Rectal smooth muscle tissue (tissue), 1 donor: ENCODE measurements around the gene NHLH2.

Experiments
- H3K27ac ChIP-seq: one replicate; pipeline ENCODE4 v1.7.0; 2013; ENCODE audit warnings: low read depth, low read length, inconsistent platforms
- H3K27me3 ChIP-seq: one replicate; pipeline ENCODE4 v1.7.0; 2013; ENCODE audit warnings: low read length; ENCODE audit not compliant: control insufficient read depth, insufficient read depth
- H3K36me3 ChIP-seq: one replicate; pipeline ENCODE4 v1.7.0; 2013; ENCODE audit warnings: low read length; ENCODE audit not compliant: control insufficient read depth, insufficient read depth
- H3K4me1 ChIP-seq: one replicate; pipeline ENCODE4 v1.7.0; 2013; ENCODE audit warnings: low read length; ENCODE audit not compliant: control insufficient read depth, insufficient read depth
- H3K4me3 ChIP-seq: one replicate; pipeline ENCODE4 v1.7.0; 2013; ENCODE audit warnings: low read length
- H3K9ac ChIP-seq: one replicate; pipeline ENCODE4 v1.7.0; 2013; ENCODE audit warnings: low read length

Gene NHLH2

DNA sequence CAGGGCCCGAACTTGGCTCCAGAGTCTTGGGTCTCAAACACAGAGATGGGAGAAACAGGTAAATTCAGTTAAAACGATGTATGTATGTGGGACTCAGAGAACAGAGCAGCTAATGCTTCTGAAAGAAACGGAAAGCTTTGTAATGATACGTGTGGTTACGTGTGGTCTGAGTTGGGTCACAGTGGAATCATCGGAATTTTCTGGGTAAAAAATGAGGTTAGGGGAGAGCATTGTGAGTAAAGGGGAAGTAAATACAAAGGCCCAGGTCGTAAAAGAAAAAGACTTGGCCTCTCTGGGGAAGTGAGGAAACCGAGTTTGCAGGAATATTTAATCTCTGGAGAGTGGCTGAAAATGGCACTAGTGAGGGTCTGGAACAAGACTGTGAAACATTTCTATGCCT lies 8.3 kb downstream of the NHLH2 start:
- peaks cover 2% of the 10 kb centered on the region for H3K27me3 ChIP-seq
- H3K4me1 ChIP-seq, result peaks cover 7% of the 10 kb centered on the region
- H3K36me3 ChIP-seq, result no peaks in the 10 kb centered on the region
- no peak overlapping the region for H3K4me3 ChIP-seq
- no peak overlapping the region for H3K27ac ChIP-seq
- no peak overlapping the region for H3K9ac ChIP-seq

GRCh38 chr1:115830963-115831362 lies 10.0 kb downstream of the NHLH2 start:
- H3K36me3 ChIP-seq, result no peaks in the 10 kb centered on the region
- H3K27me3 ChIP-seq, result no peaks in the 10 kb centered on the region
- no peak overlapping the region for H3K27ac ChIP-seq
- H3K4me1 ChIP-seq, result peaks cover 7% of the 10 kb centered on the region
- no peak overlapping the region for H3K4me3 ChIP-seq
- no peak overlapping the region for H3K9ac ChIP-seq

DNA sequence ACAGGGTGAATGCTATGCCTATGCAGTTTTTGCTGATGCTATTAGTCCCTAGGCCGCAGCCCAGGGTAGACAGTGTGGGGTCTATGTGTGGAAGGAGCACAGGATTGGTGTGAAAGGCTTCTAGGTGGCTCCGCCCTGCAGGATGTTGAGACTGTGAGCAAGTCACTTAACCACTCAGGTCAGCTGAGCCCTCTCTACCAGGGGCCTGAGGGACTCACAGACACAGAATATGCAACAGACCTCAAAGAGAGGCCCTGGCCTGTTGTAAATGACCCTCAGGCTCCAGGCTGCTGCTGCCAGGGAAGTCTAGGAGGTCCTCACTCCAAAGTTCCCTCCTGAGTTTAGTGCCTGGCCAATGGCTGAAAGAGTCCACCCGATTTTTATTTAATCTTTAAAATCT lies 11.0 kb downstream of the NHLH2 start:
- peaks cover 7% of the 10 kb centered on the region for H3K4me1 ChIP-seq
- H3K36me3 ChIP-seq, result no peaks in the 10 kb centered on the region
- H3K9ac ChIP-seq, result no peak overlapping the region
- H3K27ac ChIP-seq, result no peak overlapping the region
- no peak overlapping the region for H3K4me3 ChIP-seq
- no peaks in the 10 kb centered on the region for H3K27me3 ChIP-seq

DNA sequence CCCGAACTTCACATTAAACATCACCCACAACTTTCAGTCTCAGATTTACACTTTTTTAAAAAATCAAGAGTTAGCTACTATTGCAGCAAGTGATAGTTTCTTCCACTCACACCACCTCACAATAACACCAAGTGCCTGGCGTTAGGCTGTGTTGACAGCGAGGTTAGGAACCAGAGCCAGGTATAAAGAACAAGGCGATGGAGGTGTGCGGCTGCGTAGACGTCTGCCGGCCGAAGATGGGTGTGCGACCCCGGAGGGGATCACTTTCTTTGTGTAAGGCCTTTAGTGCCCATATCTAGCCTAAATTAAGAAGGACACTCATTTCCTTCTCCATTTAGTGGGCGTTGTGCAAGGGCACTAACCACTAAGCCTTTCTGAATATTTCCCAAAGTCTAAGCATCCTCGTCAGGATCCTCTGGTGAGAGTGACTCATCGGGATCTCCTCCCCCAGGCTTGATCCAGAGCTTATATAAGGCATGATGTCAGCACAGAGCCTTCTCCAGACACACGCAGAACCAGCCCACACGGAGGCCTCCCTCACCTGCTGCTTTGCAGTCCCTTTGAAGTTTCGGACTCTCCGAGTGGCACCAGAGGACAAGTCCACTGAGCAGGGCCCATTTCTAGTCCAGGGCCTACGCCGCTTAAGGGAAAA lies 11.8 kb downstream of the NHLH2 start:
- H3K9ac ChIP-seq, result no peak overlapping the region
- peak overlapping the region; percentile 62 for H3K4me3 ChIP-seq
- H3K4me1 ChIP-seq, result peaks cover 7% of the 10 kb centered on the region
- H3K27me3 ChIP-seq, result no peaks in the 10 kb centered on the region
- no peaks in the 10 kb centered on the region for H3K36me3 ChIP-seq
- H3K27ac ChIP-seq, result no peak overlapping the region

DNA sequence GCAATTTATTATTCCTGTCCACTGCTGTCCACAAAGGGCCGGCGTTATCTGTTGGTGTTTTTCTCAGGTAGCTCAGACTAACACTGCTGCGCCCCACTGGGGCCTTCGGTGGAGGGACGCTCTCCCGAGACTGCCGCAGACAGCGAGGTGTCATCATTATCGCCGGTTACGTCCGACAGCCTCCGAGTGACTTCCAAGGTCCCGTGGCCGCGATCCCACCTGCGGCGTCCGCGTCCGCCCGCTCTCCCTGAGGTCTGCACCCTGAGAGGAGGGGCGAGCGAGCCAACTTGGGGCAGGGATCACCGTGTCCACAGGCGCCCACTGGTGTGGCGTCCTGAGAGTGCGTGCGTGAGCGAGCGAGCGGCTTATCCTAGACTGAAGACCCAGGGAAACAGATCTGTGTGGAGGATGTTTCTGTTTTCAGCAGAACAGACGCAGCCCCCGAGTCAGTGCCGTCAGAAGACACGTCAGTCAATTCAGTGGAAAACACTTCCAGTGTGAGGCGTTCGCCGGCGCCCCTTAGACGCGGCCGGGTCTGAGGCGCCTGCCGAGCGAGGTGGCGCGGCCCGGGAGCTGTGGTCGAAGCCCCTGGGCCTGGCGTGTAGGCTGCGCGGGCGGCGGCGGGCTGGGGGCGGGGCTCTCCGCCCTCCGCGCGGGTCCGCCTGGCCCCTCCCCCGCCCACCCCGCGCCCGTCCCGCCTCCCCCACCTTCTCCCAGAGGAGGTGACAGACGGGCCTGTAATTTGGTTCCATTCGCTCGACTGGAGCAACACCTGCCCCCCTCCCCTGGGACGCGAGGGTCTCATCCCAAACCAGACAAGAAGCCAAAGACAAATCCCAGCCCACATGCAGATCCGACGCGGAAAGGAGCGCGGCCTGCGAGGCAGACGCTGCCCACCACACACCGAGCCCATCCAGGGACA lies 12.6 kb downstream of the NHLH2 start:
- no peaks in the 10 kb centered on the region for H3K36me3 ChIP-seq
- H3K4me1 ChIP-seq, result peaks cover 7% of the 10 kb centered on the region
- H3K27me3 ChIP-seq, result no peaks in the 10 kb centered on the region
- no peak overlapping the region for H3K9ac ChIP-seq
- peak overlapping the region; percentile 40 for H3K27ac ChIP-seq
- peak overlapping the region; percentile 62 for H3K4me3 ChIP-seq

- Histone ChIP-seq H3K9ac (no peak overlapping the region), H3K4me1 (peaks cover 7% of the 10 kb centered on the region), H3K4me3 (no peak overlapping the region)
Measured at GRCh38 chr1:115827452-115828044, 13.4 kb downstream of the NHLH2 start.

DNA sequence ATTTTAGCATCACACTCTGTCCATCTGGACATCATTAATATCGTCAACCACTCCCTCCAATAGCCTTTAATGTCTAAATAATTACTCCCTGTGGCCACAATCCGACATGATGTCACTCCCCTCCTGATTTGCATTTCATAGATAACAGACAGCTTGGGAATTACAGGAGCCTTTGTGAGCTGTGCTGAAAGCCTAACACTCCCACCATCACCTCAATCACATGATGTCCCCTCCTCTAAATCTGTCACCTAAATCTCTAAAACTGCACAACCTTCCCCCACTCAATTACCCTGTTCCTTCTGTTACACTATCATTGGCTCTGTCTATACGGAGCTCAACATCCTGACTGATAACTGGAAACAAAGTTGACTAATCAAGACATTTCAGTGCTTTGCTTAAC lies 14.3 kb downstream of the NHLH2 start:
- Histone ChIP-seq H3K4me3 (no peak overlapping the region), H3K27ac (no peak overlapping the region), H3K4me1 (peaks cover 7% of the 10 kb centered on the region), H3K9ac (no peak overlapping the region), H3K27me3 (no peaks in the 10 kb centered on the region), H3K36me3 (no peaks in the 10 kb centered on the region)

More at GRCh38 chr1:115827452-115828044, 13.4 kb downstream of the NHLH2 start:
- H3K36me3 ChIP-seq, result no peaks in the 10 kb centered on the region
- H3K27me3 ChIP-seq, result no peaks in the 10 kb centered on the region
- H3K27ac ChIP-seq, result no peak overlapping the region

GRCh38 chr1:115822117-115822516 lies 18.8 kb downstream of the NHLH2 start:
- Histone ChIP-seq H3K27me3 (no peaks in the 10 kb centered on the region), H3K27ac (no peak overlapping the region), H3K4me1 (no peaks in the 10 kb centered on the region), H3K36me3 (no peaks in the 10 kb centered on the region), H3K4me3 (no peak overlapping the region), H3K9ac (no peak overlapping the region)

DNA sequence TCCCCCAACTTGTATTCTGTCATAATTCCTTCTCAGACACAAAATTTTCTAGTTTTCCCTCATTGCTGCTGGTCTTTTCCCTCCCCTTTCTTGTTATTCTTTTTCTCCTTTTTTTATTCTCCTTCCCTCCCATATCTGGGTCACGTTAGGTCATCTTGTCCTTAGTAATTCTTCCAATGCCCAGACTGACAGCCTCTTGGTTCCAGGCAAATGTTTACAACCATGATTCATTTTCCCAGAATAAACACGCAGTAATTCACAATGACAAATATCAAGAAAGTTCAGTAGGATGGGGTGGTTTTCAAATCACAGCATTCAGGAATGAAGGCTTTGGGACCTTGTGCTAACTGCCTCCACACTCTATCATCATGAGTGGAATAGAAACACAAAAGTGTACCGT lies 25.2 kb downstream of the NHLH2 start:
- Histone ChIP-seq H3K36me3 (no peaks in the 10 kb centered on the region), H3K4me3 (no peak overlapping the region), H3K27me3 (no peaks in the 10 kb centered on the region), H3K4me1 (no peaks in the 10 kb centered on the region), H3K27ac (no peak overlapping the region), H3K9ac (no peak overlapping the region)

DNA sequence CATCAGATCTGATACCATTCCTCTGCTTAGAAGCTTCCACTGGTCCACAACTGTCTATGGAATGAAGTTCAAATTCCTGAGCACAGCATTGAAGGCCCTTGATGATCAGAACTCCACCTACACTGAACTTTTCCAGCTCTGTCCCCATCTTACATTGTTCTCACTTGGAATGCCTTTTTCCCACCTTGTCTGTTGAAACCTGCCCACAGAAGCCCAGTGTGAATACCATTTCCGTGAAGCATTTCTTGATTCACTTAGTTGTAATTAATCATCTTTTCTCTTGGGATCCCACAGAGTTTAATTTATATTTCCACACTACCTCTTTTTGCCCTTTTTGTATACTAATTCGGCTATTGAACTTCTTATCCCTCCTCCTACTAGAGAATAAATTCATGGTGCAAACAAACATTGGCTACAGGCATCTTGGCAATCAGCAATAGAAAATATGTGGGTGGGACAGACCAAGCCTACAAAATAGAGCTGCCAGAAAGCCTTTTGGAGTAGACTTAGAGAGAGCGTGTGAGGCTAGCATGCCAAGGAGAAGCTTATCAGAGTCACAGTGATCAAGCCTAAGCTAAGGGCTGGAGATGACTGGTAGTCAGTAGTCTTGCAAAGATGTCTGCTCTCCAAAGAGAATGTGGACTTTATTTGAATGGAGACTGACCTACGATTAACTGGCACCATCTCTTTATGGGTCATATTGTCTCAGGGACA lies 26.1 kb downstream of the NHLH2 start:
- no peaks in the 10 kb centered on the region for H3K27me3 ChIP-seq
- no peak overlapping the region for H3K9ac ChIP-seq
- no peaks in the 10 kb centered on the region for H3K36me3 ChIP-seq
- H3K4me1 ChIP-seq, result no peaks in the 10 kb centered on the region
- no peak overlapping the region for H3K4me3 ChIP-seq
- H3K27ac ChIP-seq, result no peak overlapping the region

GRCh38 chr1:115813727-115814126 lies 27.2 kb downstream of the NHLH2 start:
- no peaks in the 10 kb centered on the region for H3K4me1 ChIP-seq
- no peaks in the 10 kb centered on the region for H3K36me3 ChIP-seq
- no peak overlapping the region for H3K4me3 ChIP-seq
- no peak overlapping the region for H3K27ac ChIP-seq
- H3K27me3 ChIP-seq, result no peaks in the 10 kb centered on the region
- H3K9ac ChIP-seq, result no peak overlapping the region

DNA sequence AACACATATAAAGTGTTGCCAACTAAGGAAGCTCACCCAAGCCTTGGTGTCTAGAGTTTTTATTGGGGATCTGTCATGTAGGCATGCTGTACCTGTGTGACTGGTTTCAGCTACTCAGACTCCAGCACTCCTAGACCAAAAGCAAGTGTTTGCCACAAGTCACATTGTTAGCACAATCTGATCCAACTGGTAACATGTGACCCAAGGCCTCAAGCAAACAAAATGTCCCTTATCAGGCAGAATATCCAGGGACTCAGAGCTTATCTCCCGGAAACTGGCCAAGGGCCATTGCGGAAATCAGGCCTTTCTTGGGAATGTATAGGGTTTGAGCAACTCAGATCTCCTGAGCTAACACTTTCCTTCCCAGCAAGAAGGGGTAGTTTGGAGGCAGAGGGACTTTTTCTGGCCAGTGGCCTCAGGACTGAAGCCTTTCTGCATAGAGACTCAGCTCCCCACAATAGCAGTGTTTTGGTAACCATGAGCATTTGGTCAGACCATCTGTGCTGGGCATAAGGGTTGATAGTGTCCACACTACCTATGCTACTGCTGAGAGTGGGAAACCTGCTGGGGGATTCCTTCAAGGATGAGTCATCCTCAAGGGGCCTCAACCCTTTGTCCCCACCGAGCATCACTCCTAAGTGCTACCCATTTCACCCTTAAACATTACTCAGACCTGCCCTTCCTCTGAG lies 29.6 kb downstream of the NHLH2 start:
- H3K27ac ChIP-seq, result no peak overlapping the region

More for the DNA sequence above, 29.6 kb downstream of the NHLH2 start:
- Histone ChIP-seq H3K9ac (no peak overlapping the region), H3K4me1 (no peaks in the 10 kb centered on the region), H3K36me3 (no peaks in the 10 kb centered on the region), H3K4me3 (no peak overlapping the region), H3K27me3 (no peaks in the 10 kb centered on the region)
